Peyer's patch (tissue), 4 donors: ENCODE results near the gene CENPX.

Source experiments
- CTCF ChIP-seq, 6 experiments: fragments of 450-650 bp in 4 of 6; fragments of 200-600 bp in 2 of 6; sonication (generic) in 1 of 6; IDR thresholded peaks; one replicate each; pipeline ENCODE4 v1.5.1; 2017 to 2019; ENCODE audit warnings: antibody characterized with exemption in 6 of 6, mild to moderate bottlenecking in 3 of 6, moderate library complexity in 1 of 6
- POLR2A ChIP-seq, 2 donors: fragments of 450-650 bp; IDR thresholded peaks; one replicate each; pipeline ENCODE4 v1.5.1; 2017; ENCODE audit warnings: antibody characterized with exemption in 2 of 2, mild to moderate bottlenecking in 2 of 2, moderate library complexity in 2 of 2

- TF ChIP-seq CTCF (IDR thresholded peaks at IDR 0.05): no peak
- TF ChIP-seq POLR2A (IDR thresholded peaks at IDR 0.05): no peak
Observed at GRCh38 chr17:82007228-82007494, 15.5 kb downstream of the CENPX start.
